OCI-LY3 (cell line): ENCODE results near the gene OTOP2.

ENCODE experiments used
- EZH2phosphoT487 ChIP-seq: fragments of 200-600 bp; shearing (Covaris generic); IDR thresholded peaks from 2 replicates; pipeline ENCODE4 v1.6.1; 2018; ENCODE audit warnings: antibody characterized with exemption, mixed run types, low read depth
- TF ChIP-seq, protein P1 (sequence below): fragments of 200-600, 300-600 bp; sonication (generic); IDR thresholded peaks from 2 replicates; pipeline ENCODE4 v1.5.1; 2014; ENCODE audit warnings: antibody characterized with exemption, low read length, low read depth

GRCh38 chr17:74949455-74950115 is 25.5 kb downstream of the OTOP2 start:
- TF ChIP-seq, protein P1, sequence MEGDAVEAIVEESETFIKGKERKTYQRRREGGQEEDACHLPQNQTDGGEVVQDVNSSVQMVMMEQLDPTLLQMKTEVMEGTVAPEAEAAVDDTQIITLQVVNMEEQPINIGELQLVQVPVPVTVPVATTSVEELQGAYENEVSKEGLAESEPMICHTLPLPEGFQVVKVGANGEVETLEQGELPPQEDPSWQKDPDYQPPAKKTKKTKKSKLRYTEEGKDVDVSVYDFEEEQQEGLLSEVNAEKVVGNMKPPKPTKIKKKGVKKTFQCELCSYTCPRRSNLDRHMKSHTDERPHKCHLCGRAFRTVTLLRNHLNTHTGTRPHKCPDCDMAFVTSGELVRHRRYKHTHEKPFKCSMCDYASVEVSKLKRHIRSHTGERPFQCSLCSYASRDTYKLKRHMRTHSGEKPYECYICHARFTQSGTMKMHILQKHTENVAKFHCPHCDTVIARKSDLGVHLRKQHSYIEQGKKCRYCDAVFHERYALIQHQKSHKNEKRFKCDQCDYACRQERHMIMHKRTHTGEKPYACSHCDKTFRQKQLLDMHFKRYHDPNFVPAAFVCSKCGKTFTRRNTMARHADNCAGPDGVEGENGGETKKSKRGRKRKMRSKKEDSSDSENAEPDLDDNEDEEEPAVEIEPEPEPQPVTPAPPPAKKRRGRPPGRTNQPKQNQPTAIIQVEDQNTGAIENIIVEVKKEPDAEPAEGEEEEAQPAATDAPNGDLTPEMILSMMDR = no peak
- no peak for TF ChIP-seq EZH2phosphoT487
